Dedifferentiated amniotic fluid mesenchymal stem cell (primary cell): ENCODE measurements around the gene TRIM14.
"Not testable (repeated sequence)": the region's sequence is repeated elsewhere in the genome, so short reads cannot be mapped to it uniquely, and the experiment has no call there.

Experiments
- DNase-seq: peaks from one replicate; pipeline ENCODE4 v3.0.0-alpha.2; 2016; ENCODE audit errors: extremely low spot score

TRIM14 gene

DNA sequence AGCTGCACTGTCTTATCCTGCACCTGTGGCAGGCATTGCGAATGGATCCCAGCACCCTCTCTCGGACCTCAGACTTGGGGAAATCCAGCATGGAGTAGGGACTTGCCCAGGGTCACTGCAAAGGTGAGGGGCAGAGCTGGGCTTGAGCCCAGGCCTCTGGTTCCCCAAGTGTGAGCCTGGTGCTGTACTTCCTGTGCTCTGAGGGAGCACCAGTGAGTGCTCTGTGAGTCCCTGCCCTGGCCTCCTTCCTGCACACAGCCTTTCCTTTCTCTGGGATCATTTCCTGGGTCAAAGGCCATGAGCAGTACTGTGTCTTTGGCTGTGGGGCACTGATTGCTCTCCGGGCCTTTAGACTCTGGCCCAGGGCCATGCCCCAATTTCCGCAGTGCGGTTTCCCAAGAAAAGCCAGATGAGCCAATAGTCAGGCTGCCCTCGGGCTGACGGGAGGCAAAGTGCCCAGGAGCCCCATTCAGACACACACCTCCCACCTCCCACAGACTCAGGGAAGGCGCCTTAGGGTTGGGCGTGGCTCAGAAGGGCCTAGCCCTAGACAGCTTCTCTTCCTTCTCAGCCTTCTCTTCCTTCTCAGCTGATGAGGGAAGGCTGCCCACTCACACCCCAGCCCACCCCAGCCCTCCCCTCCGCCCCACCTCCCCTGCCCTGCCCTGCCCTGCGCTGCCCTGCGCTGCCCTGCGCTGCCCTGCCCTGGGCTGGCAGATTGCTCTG, 23.3 kb upstream of the TRIM14 start:
- DNase-seq, result no peak

DNA sequence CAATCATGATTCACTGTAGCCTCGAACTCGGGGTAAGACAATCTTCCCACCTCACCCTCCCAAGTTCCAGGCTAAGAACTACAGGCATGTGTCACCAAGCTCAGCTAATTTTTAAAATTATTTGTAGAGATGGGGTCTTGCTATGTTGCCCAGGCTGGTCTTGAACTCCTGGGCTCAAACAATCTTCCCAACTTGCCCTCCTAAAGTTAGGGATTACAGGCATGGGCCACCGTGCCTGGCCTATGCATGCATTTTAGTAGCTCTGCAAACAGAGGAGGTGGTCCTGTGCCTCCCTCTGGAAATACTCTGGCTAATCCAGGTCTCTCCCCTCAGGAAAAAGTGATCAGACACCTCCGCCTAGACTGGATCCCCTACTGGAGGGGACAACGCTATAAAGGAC, 21.5 kb upstream of the TRIM14 start:
- DNase-seq, result no peak

DNA sequence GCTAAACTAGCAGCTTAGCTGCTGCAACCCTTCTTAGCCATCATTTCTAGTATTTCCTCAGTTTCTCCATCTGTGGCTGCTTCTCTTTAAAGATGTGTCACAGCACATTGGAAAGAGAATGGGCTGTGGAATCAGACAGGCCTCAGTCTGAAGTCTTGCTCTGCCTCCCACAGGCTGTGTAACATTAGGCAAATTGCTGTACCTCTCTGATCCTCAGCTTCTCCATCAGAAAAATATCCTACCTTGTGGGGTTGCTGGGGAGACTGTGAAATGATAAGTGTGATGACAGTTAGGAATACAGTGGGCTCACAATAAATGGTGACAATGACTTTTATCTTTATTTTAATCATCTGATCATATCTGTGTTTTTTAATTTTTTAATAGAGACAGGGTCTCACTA, 17.5 kb upstream of the TRIM14 start:
- DNase-seq, result no peak

DNA sequence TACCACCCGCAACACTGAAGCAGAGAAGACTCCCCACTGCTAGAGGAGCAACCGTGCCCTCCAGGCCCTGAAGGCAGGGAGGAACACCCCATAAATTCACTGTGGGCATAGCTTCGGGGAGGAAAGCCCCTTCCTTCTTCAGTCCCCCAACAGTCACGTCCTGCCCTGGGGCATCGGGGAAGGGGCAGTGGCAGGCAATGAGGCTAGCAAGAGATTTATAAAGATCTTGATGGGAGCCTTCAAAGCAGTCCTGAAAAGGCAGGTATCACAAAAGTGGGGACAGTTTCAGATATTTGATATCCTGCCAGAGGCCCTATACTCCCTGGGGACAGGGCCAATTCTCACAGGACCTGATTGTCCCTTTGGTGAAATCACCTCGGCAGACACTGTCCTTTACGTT, 16.9 kb upstream of the TRIM14 start:
- DNase-seq, result no peak

DNA sequence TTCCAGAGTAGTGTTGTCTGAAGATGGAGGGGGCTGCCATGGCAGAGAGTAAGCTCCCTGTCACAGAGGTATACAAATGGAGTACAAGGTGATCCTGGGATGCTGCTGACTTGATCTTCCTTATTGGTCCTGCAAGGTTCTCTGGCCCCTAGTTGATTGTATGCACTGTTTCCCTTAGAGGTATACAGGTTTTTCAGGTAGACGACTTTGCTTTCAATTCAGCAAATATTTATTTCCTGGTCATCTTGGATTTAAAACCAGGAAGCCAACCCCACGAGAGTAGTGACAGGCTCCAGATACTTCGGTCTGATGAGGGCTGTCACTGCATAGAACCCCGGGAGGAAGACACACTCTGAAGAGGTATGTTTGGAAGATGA, 16.5 kb upstream of the TRIM14 start:
- DNase-seq, result no peak

DNA sequence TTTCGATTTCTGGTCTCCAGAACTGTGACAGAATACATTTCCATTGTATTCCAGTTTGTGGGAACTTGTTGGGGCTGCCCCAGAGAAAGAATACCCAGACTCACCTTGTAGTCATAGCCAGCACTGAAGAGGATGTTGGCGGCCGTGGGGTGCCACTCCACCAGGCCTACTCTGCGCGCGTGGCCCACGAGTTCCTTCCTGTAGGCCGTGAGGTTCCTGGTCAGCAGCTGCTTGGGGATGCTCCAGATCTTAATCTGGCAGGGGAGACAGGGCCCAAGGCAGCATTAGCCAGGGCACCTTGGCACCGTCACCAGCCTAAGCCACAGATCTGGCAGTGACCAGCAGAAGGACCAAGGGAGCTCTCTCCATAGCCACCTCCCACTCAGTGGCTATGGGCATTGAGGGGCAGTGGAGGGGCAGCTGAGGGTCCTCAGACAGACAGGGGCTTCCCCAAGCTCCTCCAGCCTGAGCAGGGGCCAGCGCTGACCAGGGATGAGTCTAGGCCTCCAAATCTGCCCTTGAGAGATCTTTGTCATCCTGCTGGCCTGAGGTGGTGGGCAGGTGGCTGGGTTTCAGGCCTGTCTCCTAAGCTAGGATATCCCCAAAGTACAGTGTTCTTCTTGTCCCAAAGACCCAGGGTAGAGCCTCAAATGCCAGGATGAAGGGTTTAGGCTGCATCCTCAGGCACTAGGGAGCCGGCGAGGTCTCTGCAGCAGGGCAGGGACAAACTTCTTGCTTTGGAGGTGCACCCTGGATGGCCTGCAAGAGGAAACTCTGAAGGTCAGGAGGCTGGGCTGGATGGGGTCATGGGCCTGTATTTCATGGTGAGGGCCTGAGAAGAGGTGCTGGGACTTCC, 15.9 kb upstream of the TRIM14 start:
- DNase-seq, result no peak

DNA sequence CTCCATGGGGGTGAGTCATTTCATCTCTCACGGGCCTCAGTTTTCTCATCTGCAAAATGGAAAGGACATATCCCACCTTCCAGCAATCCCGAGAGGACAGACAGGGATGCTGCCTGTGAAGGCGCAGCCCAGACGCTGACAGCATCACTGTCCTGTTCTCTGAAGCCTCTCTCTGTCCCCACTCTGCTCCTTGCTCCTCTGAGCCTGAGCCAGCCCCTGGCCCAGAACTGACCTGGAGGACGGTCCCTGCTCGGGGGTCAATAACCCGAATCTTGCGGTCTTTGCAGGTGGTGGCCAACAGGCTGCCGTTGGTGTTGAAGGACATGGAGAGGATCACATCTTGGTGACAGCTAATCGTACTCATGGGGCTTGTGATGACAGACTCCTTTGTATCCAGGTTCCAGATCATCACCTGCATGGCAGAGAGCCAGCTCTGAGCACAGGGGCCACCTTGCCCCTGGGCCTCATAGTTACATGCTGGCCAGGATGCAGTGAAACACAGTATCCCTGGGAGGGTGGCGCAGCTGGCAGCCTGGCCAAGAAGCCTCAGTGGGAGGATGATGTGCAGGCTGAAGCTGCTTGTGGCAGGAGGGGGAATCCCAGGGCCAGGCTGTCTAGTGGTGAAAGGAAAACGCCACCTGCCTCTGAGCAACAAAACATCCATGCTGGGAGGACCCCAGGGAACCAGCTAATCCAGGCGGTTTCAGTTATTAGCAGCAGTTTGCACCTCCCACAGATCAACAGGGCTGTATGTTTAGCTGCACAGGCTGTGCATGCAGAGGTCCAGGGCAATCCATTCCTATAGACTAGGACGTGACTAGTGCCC, 14.0 kb upstream of the TRIM14 start:
- no peak for DNase-seq

DNA sequence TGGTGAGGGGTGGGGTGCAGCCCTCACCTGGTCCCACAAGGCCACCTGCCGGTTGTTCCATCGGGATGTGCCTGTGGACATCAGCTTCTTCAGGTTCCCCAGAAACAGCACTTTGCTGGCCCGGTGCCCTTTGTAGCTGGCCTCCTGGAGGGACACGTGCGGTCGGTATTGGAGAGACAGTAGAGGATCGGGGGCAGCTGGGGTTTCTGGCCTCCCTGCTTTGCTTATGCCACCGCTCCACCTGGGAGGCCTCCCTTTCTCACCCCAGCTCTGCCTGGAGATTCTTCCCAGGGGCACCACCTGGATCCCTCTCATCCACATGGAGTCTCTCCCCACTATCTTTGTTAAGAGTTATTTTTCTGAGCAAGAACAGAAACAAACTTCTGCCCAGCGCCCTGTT, 13.1 kb upstream of the TRIM14 start:
- DNase-seq, result no peak

DNA sequence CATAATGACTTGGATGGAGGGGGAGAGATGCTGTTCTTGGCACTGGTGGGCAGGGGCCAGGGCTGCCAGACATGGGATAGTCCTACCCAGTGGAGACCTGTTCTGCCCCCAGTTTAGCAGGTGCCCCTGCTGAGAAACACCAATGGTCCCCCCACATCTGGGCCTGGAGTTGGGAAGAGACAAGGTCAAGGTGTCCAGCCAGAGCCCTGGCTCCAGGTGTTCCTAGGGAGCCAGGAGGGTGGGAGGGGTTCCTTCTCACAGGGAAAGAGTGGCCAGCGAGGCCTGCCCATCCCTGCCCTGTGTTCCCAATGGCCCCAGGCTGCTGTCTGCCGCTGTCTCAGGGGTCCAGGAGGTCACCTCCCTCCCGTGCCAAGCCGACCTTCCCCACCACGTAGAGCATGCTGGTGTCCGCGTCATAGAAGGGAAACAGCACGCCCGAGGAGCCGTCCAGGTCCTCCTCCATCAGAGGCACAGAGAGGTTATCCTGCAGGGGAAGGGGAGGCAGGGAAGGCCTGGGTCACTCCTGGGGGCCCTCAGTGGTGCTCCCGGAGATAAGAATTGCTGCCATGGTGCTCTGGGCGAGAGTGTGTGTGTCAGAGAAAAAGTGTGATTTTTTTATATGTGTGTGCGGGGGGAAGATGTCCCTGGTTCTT, 11.7 kb upstream of the TRIM14 start:
- no peak for DNase-seq

DNA sequence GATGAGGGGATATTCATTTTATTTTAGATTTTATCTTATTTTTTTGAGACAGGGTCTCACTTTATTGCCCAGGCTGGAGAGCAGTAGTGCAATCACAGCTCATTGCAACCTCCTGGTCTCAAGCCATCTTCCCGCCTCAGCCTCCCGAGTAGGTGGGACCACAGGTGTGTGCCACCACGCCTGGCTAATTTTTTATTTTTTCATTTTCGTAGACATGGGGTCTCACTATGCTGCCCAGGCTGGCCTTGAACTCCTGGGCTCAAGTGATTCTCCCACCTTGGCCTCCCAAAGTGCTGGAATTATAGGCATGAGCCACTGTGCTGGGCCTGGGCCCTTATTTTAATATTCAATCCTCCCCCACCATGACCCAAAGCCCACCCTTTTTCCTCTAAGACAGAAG, 11.0 kb upstream of the TRIM14 start:
- DNase-seq, result not testable (repeated sequence)

DNA sequence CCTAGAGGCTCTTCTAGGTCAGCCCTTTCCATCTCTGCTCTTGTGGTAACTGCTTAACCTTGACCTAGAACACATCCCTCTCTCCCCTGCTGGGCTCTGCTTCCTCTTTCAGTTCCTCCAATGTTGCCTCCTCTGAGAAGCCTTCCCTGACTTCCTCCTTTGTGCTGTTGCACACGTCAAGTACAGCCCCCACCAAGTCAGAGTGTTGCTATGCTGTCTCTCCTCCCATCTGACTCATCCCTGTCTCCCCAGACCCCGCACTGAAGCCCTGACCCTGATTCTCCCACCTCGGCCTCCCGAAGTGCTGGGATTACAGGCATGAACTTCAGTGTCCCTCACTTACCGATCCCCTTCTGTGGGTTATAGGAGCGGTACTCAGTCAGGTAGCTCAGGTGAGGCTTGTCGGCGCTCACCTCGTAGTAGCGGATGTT, 10.4 kb upstream of the TRIM14 start:
- DNase-seq, result no peak

DNA sequence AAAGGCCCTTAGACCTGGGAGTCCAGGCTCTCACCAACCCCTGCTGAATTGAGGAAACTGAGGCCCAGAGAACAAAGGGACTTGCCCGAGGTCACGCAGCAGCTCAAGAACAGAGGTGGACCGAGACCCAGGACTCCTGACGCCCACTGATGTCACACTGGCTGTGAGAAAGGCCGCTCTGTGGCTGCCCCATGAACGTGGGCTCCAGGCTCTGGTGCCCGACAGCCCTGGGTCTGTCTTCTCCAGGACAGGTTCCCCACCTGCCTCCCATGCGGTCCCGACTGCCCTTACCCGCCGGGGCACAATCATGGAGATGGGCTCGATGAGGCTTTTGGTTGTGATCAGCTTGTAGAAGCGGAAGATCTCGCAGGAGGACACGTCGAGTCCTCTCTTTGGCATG, 9.3 kb upstream of the TRIM14 start:
- DNase-seq, result no peak

DNA sequence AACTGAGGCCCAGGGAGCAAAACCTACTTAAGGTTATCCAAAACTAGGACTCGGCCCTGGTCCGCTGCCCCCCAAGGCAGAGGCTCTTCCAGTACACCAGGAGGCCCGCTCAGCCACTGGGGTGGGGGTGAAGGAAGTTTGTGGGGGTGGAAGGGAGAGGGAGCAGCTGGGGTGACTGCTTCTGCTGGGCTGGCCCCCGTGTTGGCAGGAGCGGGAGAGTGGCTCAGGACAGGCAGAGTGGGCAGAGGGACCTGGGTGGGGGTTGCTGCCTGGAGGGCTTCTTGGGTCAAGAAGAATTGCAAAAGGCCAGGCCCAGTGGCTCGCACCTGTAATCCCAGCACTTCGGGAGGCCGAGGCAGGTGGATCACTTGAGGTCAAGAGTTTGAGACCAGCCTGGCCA, 8.2 kb upstream of the TRIM14 start:
- no peak for DNase-seq

DNA sequence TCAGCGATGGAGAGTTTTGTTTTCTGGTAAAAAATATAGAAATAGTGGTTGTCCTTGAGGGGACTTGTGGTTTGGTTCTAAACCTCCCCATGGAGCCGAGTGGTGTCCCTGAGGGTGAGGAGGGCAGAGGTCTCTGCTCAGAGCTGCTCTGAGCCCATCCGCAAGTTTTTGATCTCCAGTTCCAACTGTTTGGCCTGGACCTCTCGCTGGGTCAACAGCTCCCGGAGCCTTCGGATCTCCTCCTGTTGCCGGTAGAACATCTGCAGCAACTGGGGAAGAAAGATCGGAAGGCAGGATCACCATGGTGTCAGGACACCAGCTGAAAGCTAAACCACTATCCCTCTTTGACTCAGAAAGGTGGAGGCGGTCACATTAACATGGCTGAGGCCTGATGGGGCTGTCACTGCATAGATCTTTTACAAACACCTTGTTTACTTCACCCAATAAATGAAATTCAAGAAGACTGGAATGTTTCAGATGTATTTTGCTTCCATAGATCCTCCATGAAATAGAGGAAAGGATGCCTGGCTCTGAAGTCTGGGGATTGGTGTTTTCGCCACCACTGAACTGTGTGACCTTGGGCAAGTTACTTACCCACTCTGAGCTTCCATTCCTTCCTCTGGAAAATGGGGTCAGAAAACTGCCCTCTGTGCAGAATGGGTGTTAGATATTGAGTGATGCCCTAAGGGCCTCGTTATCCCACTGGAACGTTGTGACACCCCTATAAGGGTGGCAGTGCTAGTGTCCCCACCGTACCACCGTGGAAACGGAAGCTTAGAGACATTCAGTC, 5.8 kb upstream of the TRIM14 start:
- DNase-seq, result no peak

DNA sequence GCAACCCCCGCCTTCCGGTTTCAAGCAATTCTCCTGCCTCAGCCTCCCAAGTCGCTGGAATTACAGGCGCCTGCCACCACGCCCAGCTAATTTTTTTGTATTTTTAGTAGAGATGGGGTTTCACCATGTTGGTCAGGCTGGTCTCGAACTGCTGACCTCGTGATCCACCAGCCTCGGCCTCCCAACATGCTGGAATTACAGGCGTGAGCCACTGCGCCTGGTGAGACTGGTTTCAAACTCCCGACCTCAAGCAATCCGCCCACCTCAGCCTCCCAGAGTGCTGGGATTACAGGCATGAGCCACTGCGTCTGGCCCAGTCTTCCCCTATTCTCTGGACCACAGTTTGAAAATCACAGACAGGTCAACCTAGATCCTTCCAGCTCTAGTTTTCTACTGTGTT, 5.1 kb upstream of the TRIM14 start:
- DNase-seq, result not testable (repeated sequence)

DNA sequence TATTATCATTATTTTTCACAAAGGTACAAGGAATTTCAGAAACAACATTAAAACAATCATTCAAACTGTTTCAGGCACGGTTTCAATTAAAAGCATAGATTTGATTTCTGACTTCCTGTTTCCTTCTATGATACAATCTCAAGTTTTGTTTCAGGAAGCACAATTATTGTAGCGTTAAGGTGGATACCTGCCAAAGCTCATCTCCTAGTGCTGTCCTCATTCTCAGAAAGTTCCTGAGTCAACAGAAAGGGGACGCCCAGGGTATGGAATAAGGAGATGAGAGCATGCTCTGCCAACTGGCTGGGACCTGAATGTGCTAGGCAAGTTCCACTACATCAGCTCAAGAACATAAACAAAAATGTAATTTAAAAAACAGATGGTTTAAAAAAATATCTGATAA, 2.0 kb upstream of the TRIM14 start:
- DNase-seq, result no peak

DNA sequence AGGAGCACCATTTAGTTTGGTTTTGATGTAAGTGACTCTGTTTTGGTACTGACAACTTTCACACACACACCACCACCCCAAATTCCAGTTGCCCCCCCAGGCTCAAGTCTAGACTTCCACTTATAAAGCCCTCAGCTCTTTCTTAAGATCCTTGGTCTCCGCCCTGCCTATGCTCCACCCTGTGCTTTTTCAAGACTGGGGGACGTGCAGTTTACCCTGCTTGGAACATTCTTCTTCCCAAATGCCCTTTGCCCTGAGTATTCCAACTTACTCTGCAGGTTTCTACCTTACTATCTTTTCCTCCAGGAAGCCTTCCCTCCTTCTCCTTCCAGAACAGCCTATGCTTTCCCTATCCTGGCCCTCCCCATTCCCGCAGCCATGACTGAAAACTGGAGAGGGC, 1.5 kb upstream of the TRIM14 start:
- no peak for DNase-seq

DNA sequence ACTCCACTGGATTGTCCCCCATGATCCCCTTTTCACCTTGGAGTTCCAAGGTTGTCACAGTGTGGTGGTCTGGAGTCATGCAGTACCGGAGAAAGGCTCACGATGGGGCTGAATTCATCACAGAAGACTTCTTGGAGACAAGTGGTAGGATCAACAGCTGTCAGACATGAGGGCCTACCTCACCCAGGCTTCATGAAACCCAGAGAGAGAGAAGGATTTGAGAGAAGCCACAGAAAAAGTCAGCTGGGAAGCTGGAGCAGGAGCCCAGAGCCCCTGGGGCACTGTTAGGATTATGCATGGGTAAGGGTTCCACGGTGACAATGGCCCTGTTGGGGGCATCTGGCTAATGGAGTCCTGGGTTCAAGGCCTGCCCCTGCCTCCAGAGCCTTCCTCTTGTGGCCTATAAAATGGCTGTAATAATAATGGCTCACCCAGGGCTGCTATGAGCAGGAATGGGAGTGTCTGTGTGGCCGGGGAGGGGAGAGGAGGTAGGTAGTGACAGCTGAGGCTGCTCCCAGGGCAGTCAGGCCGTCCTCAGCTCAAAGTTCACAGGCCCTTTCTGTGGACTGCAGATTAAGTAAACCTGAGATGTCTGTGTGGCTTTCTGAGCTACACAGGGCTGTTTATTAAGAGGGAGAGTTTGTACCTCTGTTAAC, 910 bp downstream of the TRIM14 start:
- DNase-seq, result no peak

DNA sequence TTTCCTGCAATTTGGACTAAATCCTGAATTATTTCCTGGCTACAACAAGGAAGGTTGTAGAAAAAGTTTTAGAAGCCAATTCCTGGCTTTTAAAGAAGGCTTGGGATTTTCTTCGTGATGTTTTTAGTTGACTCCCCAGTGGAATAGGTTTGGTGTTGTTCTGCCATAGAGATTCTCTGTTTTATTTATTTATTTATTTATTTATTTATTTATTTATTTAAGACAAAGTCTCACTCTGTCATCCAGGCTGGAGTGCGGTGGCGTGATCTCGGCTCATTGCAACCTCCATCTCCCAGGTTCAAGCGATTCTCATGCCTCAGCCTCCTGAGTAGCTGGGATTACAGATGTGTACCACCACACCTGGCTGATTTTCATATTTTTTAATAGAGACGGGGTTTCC, 1.9 kb downstream of the TRIM14 start:
- DNase-seq, result not testable (repeated sequence)

DNA sequence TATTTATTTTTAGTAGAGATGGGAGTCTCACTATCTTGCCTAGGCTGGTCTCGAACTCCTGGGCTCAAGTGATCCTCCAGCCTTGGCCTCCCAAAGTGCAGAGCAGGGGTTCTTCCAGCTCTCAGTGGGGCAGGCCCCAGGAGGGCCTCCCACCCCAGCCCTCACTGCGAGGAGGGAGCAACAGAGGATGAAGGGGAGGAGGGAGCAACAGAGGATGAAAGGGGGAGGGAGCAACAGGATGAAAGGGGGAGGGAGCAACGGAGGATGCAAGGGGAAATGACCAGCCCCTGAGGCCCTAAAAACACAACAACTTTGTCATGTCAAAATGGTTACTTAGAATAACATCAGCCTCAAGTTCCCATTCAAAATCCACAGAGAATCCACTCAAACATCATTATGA, 10.0 kb downstream of the TRIM14 start:
- DNase-seq, result no peak
